CD1c-positive myeloid dendritic cell (primary cell): ENCODE data around the gene MGAT4C.
"Not testable (repeated sequence)": the region's sequence is repeated elsewhere in the genome, so short reads cannot be mapped to it uniquely, and the experiment has no call there.

ENCODE experiments used
- DNase-seq: peaks from one replicate; pipeline ENCODE4 v3.0.0-alpha.2; 2016; ENCODE audit errors: extremely low spot score

The MGAT4C gene

GRCh38 chr12:86134561-86134960 is 121.6 kb downstream of the MGAT4C start:
- no peak for DNase-seq

GRCh38 chr12:86126900-86127299 is 129.3 kb downstream of the MGAT4C start:
- DNase-seq, result not testable (repeated sequence)

GRCh38 chr12:86122846-86123468 is 133.2 kb downstream of the MGAT4C start:
- no peak for DNase-seq

GRCh38 chr12:86118161-86118560 is 138.0 kb downstream of the MGAT4C start:
- DNase-seq, result no peak

GRCh38 chr12:86117711-86118110 is 138.5 kb downstream of the MGAT4C start:
- DNase-seq, result no peak

GRCh38 chr12:86104087-86104486 is 152.1 kb downstream of the MGAT4C start:
- DNase-seq, result no peak

GRCh38 chr12:86097161-86097560 is 159.0 kb downstream of the MGAT4C start:
- no peak for DNase-seq

- no peak for DNase-seq
Observed at GRCh38 chr12:86091681-86092080, 164.5 kb downstream of the MGAT4C start.

GRCh38 chr12:86081843-86082242 is 174.3 kb downstream of the MGAT4C start:
- DNase-seq, result no peak

GRCh38 chr12:86059052-86059451 is 197.1 kb downstream of the MGAT4C start:
- DNase-seq, result not testable (repeated sequence)

- no peak for DNase-seq
Observed at GRCh38 chr12:86057092-86057845, 198.9 kb downstream of the MGAT4C start.

GRCh38 chr12:86052921-86053320 is 203.3 kb downstream of the MGAT4C start:
- DNase-seq, result no peak

- DNase-seq, result no peak
Observed at GRCh38 chr12:86050010-86050409, 206.2 kb downstream of the MGAT4C start.

GRCh38 chr12:86044396-86044795 is 211.8 kb downstream of the MGAT4C start:
- no peak for DNase-seq

- DNase-seq, result no peak
Observed at GRCh38 chr12:86042062-86042461, 214.1 kb downstream of the MGAT4C start.

GRCh38 chr12:86018361-86018760 is 237.8 kb downstream of the MGAT4C start:
- no peak for DNase-seq

GRCh38 chr12:86015026-86015425 is 241.2 kb downstream of the MGAT4C start:
- no peak for DNase-seq

GRCh38 chr12:86006727-86007126 is 249.5 kb downstream of the MGAT4C start:
- DNase-seq, result no peak

- DNase-seq, result no peak
Observed at GRCh38 chr12:85998074-85998473, 258.1 kb downstream of the MGAT4C start.

GRCh38 chr12:85996280-85996679 is 259.9 kb downstream of the MGAT4C start:
- DNase-seq, result no peak

GRCh38 chr12:85993746-85994145 is 262.4 kb downstream of the MGAT4C start:
- no peak for DNase-seq

GRCh38 chr12:85985996-85986395 is 270.2 kb downstream of the MGAT4C start:
- DNase-seq, result no peak

- no peak for DNase-seq
Observed at GRCh38 chr12:85983601-85984000, 272.6 kb downstream of the MGAT4C start.
